HL-60 (cell line): ENCODE data around the gene RPRML.

Experiments
- CTCF ChIP-seq: IDR thresholded peaks from one replicate; pipeline ENCODE4 v1.5.1; 2011; ENCODE audit warnings: low read length, control low read depth, inconsistent platforms; ENCODE audit not compliant: insufficient read depth
- GABPA ChIP-seq: IDR thresholded peaks from 2 replicates; pipeline ENCODE4 v1.6.1; 2012; ENCODE audit warnings: low read depth
- POLR2AphosphoS5 ChIP-seq: IDR thresholded peaks from 2 replicates; pipeline ENCODE4 v1.6.1; 2012; ENCODE audit warnings: low read depth
- REST ChIP-seq: IDR thresholded peaks from 2 replicates; pipeline ENCODE4 v1.6.1; 2012; ENCODE audit warnings: low read depth; ENCODE audit not compliant: insufficient replicate concordance
- SPI1 ChIP-seq: IDR thresholded peaks from 2 replicates; pipeline ENCODE4 v1.6.1; 2012; ENCODE audit warnings: low read depth, mild to moderate bottlenecking, borderline replicate concordance

- TF ChIP-seq CTCF (no peak), REST (no peak), POLR2AphosphoS5 (no peak), SPI1 (no peak), GABPA (no peak)
These were observed 27.9 kb downstream of the RPRML start for GRCh38 chr17:46950997-46951621.
